ENCODE measurements around the gene HTR4.

DNA sequence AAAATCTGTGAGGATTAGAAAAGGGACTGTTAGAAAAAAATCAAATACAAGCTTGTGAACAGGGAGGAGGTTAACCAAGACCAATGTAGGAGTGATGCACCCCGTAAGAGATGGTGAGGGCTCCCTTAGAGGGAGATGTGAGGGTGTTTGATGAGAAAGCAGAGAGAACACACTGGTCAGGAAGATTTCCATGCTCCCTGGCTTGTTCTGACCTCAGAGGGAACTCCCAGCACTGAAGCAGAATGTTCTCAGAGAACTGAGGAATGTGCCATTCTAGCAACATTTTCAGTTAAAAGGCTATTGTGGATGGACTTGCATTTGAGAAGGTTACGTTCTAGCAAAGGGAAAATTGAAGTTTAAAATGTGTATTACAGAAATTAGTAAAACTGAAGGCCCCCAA is 110.6 kb downstream of the HTR4 start:
- TF ChIP-seq, protein P1, sequence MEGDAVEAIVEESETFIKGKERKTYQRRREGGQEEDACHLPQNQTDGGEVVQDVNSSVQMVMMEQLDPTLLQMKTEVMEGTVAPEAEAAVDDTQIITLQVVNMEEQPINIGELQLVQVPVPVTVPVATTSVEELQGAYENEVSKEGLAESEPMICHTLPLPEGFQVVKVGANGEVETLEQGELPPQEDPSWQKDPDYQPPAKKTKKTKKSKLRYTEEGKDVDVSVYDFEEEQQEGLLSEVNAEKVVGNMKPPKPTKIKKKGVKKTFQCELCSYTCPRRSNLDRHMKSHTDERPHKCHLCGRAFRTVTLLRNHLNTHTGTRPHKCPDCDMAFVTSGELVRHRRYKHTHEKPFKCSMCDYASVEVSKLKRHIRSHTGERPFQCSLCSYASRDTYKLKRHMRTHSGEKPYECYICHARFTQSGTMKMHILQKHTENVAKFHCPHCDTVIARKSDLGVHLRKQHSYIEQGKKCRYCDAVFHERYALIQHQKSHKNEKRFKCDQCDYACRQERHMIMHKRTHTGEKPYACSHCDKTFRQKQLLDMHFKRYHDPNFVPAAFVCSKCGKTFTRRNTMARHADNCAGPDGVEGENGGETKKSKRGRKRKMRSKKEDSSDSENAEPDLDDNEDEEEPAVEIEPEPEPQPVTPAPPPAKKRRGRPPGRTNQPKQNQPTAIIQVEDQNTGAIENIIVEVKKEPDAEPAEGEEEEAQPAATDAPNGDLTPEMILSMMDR (IDR thresholded peaks at IDR 0.05): no peak
- no peak for TF ChIP-seq EZH2phosphoT487 (IDR thresholded peaks at IDR 0.05)

All from neural progenitor cell (in vitro differentiated cells).